Neural cell (in vitro differentiated cells): ENCODE data around the gene STX16. TPM values are rescaled to one million over a fixed set of nuclear protein-coding genes. Genes with fewer than 3 reads are reported as not detected.

ENCODE experiments used
- H2AFZ ChIP-seq: fragments of 200-600, 300-800 bp; sonication (generic), shearing (Covaris generic); 2 replicates; pipeline ENCODE4 v1.6.0; 2014; ENCODE audit warnings: low read depth, mild to moderate bottlenecking, antibody characterized with exemption, low read length, moderate library complexity
- H3F3A ChIP-seq: fragments of 200-600 bp; shearing (Covaris generic); 2 replicates; pipeline ENCODE4 v1.6.1; 2016; ENCODE audit warnings: mild to moderate bottlenecking, moderate library complexity, mixed read lengths, antibody characterized with exemption, low read length; ENCODE audit not compliant: insufficient read depth, poor library complexity, severe bottlenecking
- H3K27ac ChIP-seq: fragments of 200-600, 300-800 bp; sonication (generic), shearing (Covaris generic); 2 replicates; pipeline ENCODE4 v1.5.1; 2014; ENCODE audit warnings: mild to moderate bottlenecking, low read length, moderate library complexity
- H3K27me3 ChIP-seq: fragments of 300-800, 200-600 bp; sonication (generic), shearing (Covaris generic); 2 replicates; pipeline ENCODE4 v1.6.0; 2014; ENCODE audit warnings: mild to moderate bottlenecking, low read depth, low read length, moderate library complexity; ENCODE audit not compliant: insufficient read depth
- H3K36me3 ChIP-seq: fragments of 300-800, 200-600 bp; sonication (generic), shearing (Covaris generic); 2 replicates; pipeline ENCODE4 v1.5.1; 2014; ENCODE audit warnings: mild to moderate bottlenecking, antibody characterized with exemption, low read length, moderate library complexity; ENCODE audit not compliant: insufficient read depth
- H3K4me2 ChIP-seq: fragments of 300-800, 200-600 bp; sonication (generic), shearing (Covaris generic); 2 replicates; pipeline ENCODE4 v1.6.0; 2014; ENCODE audit warnings: mild to moderate bottlenecking, low read length
- H3K4me3 ChIP-seq: fragments of 300-800, 200-600 bp; sonication (generic), shearing (Covaris generic); 2 replicates; pipeline ENCODE4 v1.5.1; 2014; ENCODE audit warnings: mild to moderate bottlenecking, low read length, moderate library complexity
- H3K79me2 ChIP-seq: fragments of 200-600 bp; shearing (Covaris generic); replicated peaks from 2 replicates; pipeline ENCODE4 v1.6.0; 2014; ENCODE audit warnings: mild to moderate bottlenecking, low read length, moderate library complexity; ENCODE audit not compliant: insufficient read depth
- H3K9ac ChIP-seq: fragments of 300-800, 200-600 bp; sonication (generic), shearing (Covaris generic); 2 replicates; pipeline ENCODE4 v1.6.1; 2016; ENCODE audit warnings: mild to moderate bottlenecking, low read length, mixed read lengths
- H3K9me2 ChIP-seq: fragments of 200-600 bp; shearing (Covaris generic); 2 replicates; pipeline ENCODE4 v1.6.1; 2016; ENCODE audit warnings: mild to moderate bottlenecking, low read length, mixed read lengths; ENCODE audit not compliant: insufficient read depth
- H3K9me3 ChIP-seq: fragments of 200-600, 300-800 bp; sonication (generic), shearing (Covaris generic); 2 replicates; pipeline ENCODE4 v1.6.1; 2016; ENCODE audit warnings: mild to moderate bottlenecking, mixed run types, low read length, moderate library complexity, mixed read lengths
- H4K20me1 ChIP-seq: fragments of 200-600 bp; shearing (Covaris generic); 2 replicates; pipeline ENCODE4 v1.6.1; 2016; ENCODE audit warnings: mild to moderate bottlenecking, mixed run types; ENCODE audit not compliant: insufficient read depth
- EP300 ChIP-seq: fragments of 450-650 bp; conservative IDR thresholded peaks from 2 replicates; pipeline ENCODE4 v1.6.1; 2014; ENCODE audit warnings: antibody characterized with exemption, mild to moderate bottlenecking, moderate library complexity; ENCODE audit not compliant: poor library complexity, severe bottlenecking
- EZH2 ChIP-seq: fragments of 200-600, 300-800 bp; shearing (Covaris generic), sonication (generic); IDR thresholded peaks from 2 replicates; pipeline ENCODE4 v1.6.1; 2014; ENCODE audit warnings: antibody characterized with exemption, low read length, borderline replicate concordance, mild to moderate bottlenecking; ENCODE audit not compliant: insufficient read depth, poor library complexity, severe bottlenecking
- MXI1 ChIP-seq: fragments of 450-650 bp; conservative IDR thresholded peaks from 2 replicates; pipeline ENCODE4 v1.6.1; 2014; ENCODE audit warnings: antibody characterized with exemption, mild to moderate bottlenecking; ENCODE audit not compliant: poor library complexity, severe bottlenecking
- POLR2AphosphoS5 ChIP-seq: IDR thresholded peaks from 2 replicates; pipeline ENCODE4 v1.6.1; 2012
- RAD21 ChIP-seq: fragments of 450-650 bp; conservative IDR thresholded peaks from 2 replicates; pipeline ENCODE4 v1.6.1; 2014; ENCODE audit warnings: antibody characterized with exemption, mild to moderate bottlenecking, moderate library complexity
- REST ChIP-seq: IDR thresholded peaks from 2 replicates; pipeline ENCODE4 v1.6.1; 2012; ENCODE audit warnings: borderline replicate concordance
- SMC3 ChIP-seq: fragments of 450-650 bp; conservative IDR thresholded peaks from 2 replicates; pipeline ENCODE4 v1.6.1; 2014; ENCODE audit warnings: antibody characterized with exemption, mild to moderate bottlenecking, moderate library complexity; ENCODE audit not compliant: poor library complexity
- TAF1 ChIP-seq: IDR thresholded peaks from 2 replicates; pipeline ENCODE4 v1.6.1; 2012; ENCODE audit warnings: low read depth
- polyA plus RNA-seq: library from polyadenylated mRNA; depleted of rRNA; stranded (reverse); fragments of >200 nt; gene quantifications from 2 replicates; pipeline ENCODE4 v1.2.3, GENCODE V29; 2014
- TF ChIP-seq, protein P1 (sequence below): fragments of 450-650 bp; IDR thresholded peaks from 2 replicates; pipeline ENCODE4 v1.5.1; 2014; ENCODE audit warnings: antibody characterized with exemption, mild to moderate bottlenecking, moderate library complexity; ENCODE audit not compliant: poor library complexity, severe bottlenecking

The STX16 gene
- polyA plus RNA-seq, 1 donor from 2014 or later = 120 TPM

DNA sequence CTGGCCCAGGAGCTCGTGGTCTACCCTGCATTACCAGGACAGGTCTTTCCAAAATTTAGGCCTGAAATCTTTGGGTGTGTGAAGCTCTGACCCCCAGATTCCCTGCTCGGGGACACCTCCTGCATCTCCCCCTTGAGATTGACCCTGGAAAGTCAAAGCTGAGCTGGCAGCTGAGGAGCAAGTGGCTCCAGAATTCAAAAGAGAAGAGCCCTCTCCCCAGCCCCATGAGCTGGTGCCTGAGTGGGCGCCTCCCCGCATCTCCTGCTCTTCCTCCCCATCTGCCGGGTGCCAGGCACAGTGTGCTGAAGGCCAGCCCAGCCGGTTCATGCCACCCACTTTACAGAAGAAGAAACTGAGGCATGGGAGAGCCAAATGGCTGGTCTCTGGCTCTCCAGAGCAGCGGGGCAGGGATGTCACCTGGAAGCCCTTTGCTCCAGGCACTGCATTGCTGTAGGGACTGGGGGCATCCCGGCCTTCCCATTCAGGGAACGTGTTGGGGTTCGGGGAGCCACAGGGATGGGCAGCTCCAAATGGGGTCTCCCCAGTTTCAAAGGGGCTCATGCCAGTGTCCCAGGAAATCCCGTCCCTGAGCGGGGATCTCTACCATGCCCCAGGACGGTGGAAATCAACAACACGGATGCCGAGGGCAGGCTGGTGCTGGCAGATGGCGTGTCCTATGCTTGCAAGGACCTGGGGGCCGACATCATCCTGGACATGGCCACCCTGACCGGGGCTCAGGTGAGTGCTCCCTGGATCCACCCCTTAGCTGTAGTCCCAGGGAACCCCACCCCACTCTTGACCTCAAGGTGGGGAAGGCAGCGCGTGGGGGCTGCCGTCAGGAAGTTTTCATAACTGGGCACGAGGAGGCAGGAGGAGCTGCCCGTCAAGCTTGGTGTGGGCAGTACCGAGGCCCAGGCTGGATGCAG, 62.0 kb downstream of the STX16 start:
- Histone ChIP-seq H3K4me3 (no peak overlapping the region), H2AFZ (no peak overlapping the region), H3K27ac (no peak overlapping the region), H4K20me1 (no peaks in the 10 kb centered on the region), H3K27me3 (no peaks in the 10 kb centered on the region), H3K4me2 (no peak overlapping the region), H3K36me3 (no peaks in the 10 kb centered on the region), H3K9me2 (no peaks in the 10 kb centered on the region), H3K9me3 (no peaks in the 10 kb centered on the region), H3F3A (no peaks in the 10 kb centered on the region), H3K79me2 (no peaks in the 10 kb centered on the region), H3K9ac (no peak overlapping the region)
- TF ChIP-seq TAF1 = no peak

GRCh38 chr20:58713801-58714339, 62.8 kb downstream of the STX16 start:
- H3K9me3 ChIP-seq = no peaks in the 10 kb centered on the region
- no peak overlapping the region for H3K9ac ChIP-seq
- no peak overlapping the region for H2AFZ ChIP-seq
- H3K27me3 ChIP-seq = no peaks in the 10 kb centered on the region
- H3K4me2 ChIP-seq = no peak overlapping the region
- no peaks in the 10 kb centered on the region for H3K9me2 ChIP-seq
- no peak overlapping the region for H3K4me3 ChIP-seq
- H3F3A ChIP-seq = no peaks in the 10 kb centered on the region
- no peaks in the 10 kb centered on the region for H4K20me1 ChIP-seq
- H3K36me3 ChIP-seq = no peaks in the 10 kb centered on the region
- H3K79me2 ChIP-seq = no peaks in the 10 kb centered on the region
- H3K27ac ChIP-seq = no peak overlapping the region
- TF ChIP-seq MXI1 (no peak), EZH2 (no peak), RAD21 (no peak), POLR2AphosphoS5 (no peak), SMC3 (no peak), REST (no peak), TAF1 (no peak), EP300 (no peak)
- TF ChIP-seq, protein P1, sequence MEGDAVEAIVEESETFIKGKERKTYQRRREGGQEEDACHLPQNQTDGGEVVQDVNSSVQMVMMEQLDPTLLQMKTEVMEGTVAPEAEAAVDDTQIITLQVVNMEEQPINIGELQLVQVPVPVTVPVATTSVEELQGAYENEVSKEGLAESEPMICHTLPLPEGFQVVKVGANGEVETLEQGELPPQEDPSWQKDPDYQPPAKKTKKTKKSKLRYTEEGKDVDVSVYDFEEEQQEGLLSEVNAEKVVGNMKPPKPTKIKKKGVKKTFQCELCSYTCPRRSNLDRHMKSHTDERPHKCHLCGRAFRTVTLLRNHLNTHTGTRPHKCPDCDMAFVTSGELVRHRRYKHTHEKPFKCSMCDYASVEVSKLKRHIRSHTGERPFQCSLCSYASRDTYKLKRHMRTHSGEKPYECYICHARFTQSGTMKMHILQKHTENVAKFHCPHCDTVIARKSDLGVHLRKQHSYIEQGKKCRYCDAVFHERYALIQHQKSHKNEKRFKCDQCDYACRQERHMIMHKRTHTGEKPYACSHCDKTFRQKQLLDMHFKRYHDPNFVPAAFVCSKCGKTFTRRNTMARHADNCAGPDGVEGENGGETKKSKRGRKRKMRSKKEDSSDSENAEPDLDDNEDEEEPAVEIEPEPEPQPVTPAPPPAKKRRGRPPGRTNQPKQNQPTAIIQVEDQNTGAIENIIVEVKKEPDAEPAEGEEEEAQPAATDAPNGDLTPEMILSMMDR = no peak
